ENCODE results near the gene NPAS3.
A peak's percentile ranks its signal among the peaks of the same experiment; 100 is the strongest.

NPAS3 gene

DNA sequence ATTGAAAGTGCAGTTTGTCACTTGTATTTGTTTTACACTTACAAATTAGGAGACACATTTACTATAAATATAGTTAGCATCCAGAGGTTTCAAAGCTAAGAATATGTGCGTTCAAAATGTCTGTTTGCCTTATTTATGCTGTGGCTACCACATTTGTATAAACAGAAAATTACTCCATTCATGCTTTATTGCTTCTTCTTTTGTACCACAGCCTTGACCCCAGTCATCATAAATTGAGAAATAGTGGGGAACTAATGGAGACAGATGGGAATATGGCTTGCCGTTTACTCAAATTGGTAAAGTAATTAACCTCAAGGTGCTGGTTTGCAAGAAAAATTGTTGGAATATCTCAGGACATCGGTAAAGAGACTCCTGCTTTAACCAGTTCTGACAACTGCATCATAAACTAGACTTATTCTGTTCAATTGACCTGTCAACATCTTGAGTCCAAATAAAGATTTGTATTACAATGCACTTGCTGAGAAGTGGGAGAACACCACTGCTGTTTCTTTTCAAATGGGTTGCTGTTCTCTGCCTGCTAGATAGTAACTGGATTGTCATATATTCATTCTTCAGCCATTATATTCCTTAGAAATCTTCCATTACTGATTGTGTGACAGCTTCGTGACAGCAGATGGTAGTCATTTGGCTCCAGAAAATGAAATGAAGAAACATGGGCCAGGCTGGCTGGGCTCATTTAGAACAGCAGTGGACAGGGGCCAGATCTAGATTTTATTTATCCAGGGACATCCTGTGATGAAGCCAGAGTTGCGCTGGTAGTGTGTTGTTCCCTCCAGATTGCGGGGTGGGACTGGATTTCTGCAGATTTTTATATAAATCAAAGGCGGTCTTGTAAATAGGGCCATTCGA lies 657.8 kb downstream of the NPAS3 start:
- no peak for DNase-seq

DNA sequence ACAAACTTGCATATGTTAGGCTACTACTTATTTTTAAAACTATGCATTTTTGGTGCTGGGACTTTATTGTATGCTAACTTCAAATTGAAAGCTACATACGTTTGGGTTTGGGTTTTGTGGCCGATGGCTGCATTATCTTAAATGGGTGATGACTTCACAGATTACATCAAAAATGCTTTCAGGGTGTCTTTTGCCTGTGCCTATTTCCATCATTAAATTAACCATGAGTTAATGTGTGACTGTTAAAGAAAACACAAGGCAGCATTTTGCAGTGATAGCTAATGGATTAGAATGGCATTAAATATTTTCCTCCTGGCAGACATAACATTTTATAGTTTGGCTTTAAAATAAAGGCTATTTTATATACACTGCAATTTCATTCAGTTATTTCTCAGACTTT lies 659.9 kb downstream of the NPAS3 start:
- DNase-seq: no peak

DNA sequence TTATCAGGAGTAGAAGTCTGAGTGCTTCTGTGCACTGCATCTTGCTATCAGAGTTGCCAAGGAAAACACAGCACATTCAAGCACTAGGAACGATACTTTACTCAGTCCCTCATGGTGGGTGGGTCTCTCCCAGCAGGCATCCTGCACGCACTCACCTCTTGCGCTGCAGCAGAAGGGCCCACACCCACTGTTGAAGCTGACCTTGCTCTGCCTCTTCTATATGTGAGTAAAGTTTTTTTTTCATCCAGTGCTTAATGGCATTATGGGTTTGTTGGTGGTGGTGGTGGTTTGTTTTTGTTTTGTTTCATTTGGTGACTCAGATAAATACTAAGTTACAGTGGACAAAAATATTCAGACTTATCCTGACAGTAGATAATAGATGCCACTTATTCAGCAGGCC lies 663.7 kb downstream of the NPAS3 start:
- DNase-seq: no peak

DNA sequence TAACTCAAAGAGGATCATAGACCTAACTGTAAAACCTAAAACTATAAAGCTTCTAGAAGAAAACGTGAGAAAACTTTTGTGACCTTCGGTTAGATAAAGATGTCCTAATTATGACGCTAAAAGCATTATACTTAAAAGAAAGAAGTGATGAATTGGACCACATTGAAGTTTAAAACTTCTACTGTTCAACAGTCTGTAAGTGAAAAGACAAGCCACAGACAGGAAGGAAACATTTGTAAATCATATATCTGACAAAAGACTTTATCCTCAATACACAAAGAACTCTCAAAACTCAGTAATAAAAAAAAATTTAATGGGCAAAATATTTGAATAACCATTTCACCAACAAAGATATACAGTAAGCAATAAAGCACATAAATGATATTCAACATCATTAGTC lies 667.9 kb downstream of the NPAS3 start:
- no peak for DNase-seq

DNA sequence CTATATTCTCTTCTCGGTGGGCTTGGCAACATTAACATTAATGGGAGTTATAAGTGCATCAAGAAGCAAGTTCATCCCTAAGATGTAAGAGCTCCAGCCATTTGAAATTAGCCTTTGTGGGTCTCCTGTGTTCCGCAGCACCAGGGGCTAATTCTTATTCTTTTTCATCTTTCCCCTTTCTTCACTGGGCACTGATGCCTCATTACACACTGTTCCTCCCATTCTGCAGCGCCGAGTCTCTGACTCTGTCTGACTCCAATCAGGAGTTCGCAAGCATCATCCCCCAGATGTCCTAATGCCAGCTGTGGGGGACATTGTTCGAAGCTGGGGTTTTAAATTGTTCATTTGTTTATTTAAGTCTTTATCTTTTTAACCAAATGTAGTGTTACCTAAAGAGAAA lies 670.9 kb downstream of the NPAS3 start:
- DNase-seq: no peak

DNA sequence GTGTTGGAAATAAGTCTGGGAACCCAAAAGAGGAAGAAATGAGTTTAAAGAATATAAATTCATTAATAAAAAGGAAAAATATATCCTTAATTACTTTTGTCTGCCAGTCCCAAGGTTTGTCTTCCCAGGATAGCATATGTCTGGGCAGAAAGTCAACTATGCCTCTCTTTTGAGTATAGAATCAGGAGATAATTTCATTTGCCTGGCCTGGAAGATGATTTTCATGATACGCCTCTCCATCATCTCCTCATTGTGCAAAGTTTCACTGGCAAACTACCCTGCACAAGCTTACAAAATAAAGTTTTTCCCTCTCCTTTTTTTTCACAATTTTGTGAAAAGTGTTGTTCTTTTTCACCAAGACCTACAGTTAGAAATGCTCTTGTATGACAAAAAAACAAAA lies 671.4 kb downstream of the NPAS3 start:
- no peak for DNase-seq

DNA sequence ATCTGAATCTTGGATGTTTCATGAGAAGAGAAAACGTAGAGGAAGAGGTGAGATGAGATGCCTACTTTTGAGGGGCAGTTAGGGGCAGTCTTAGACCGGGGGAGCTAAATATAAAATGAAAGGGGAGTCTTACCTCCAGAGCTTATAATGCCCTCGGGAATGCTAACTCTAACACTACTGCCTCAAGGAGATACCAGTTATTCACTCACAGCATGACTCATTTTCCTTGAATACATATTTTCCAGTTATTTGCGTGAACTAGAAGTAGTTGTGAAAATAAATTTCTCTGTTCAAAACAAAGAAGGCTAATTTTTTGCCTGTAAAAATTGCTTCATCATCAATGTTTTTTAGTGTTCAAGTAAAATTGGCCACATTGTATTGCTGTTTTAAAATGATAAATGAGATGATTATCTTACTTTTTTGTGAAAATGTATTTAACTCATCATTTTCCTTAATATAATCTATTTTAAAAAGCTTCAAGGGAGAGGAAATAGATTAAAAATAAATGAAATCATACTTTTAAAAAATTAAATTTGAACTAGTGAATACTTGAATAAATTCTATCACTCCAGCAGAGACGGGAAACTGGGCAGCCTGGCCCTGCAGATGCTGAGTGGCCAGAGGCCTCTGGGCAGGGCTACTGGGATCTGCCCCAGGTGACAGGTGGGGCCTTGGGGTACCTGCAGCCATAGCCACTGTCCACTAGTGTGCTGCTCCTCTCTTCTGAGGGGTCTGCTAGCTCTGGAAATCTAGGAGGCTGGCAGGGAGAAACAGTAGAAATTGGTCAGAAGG lies 672.9 kb downstream of the NPAS3 start:
- DNase-seq: no peak

DNA sequence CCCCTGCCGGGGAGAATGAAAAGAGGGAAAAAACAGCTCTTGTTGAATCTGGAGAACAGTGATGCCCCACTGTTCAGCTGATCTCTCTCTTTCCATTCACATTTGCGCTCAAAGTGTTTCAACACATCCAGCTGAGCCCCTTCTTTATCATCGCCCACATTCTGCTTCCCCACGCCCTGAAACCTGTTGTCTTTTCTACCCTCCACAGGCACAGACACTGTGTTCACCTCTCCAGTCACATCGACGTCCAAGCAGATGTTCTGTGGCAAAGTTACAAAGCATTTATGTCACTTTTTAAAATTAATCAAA lies 673.5 kb downstream of the NPAS3 start:
- DNase-seq: no peak

DNA sequence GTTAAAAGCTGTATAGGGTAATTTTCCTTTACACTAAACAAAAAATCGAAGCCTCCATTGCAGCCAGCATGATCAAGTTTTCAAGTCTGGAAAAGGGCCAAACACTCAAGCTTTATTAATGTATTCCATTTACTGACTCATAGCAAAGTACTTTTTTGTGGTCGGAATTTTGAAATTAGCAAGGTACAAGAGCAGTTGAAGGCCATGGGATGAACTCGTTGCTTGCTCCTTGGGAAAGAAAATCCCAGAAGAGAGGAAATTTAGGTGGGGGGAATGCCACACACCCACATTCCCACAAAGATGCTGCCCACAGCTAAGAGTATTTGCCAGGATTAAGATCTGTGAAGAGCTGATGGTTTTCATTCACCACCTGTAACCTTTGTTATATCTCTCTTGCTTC lies 678.5 kb downstream of the NPAS3 start:
- DNase-seq: peak in 2 of 3 experiments; percentile 38 to 74

DNA sequence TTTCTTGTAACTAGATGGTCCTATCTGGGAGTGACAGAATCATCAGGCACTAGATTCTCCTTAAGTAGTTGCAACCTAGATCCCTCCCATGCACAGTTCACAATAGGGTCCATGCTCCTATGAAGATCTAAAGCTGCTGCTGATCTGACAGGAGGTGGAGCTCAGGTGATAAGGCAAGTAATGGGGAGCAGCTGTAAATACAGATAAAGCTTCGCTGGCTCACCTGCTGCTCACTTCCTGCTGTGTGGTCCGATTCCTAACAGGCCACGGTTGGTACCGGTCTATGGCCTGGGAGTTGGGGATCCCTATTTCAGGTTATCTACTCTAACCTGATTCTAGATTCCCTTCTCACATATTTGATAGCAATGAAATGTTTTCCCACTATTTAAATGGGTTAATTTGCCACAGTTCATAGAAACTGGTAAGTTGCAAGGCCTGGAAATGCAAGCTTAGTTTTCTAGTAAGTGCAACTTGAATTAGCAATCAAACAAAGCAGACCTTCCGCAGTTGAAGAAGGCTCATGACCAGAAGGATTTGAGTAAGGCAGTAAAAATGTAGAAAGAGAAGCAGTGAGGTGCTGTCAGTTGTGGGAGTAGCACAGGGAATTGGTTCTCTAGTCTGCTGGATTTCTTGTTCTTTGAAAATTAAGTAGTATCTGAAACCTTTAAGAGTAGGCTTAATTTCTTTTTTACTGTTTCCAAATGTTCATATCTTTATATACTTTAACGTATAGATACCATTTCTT lies 679.9 kb downstream of the NPAS3 start:
- DNase-seq: no peak

DNA sequence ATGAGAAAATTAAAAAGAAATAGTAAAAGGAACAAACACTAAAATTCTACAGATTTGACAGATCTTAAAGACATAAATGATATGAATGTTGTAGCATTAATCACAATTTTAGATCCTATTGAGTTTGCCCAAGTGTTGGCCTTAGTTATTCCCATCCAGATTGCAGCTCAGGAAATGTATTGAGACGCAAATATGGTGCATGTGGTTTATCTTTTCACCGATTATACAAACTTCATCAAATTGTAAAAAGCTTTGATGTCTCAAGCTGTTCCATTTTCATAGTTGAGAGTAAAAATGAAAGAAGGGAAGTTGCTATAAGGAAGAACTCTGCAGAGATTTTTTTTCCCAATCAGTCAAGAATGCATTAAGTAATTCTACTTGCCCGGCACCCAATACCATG lies 683.8 kb downstream of the NPAS3 start:
- DNase-seq: no peak

DNA sequence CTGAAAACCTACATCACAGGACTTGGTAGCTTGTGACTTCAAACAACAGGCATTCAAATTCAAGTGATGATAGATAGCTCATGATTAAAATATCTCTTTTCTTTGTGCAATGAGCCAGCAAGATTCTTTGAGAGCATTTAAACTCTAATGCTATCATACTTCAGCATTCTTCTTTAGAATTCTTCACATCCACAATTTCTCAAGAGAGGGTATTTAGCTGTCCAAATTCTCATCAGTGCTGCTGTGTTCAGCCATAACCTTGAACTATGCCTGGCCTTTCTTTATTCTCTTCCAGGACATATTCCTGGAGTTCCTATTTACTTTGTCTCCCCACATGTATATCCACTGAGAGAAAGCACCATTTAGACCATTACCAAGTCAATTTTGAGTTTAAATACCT lies 691.1 kb downstream of the NPAS3 start:
- no peak for DNase-seq

DNA sequence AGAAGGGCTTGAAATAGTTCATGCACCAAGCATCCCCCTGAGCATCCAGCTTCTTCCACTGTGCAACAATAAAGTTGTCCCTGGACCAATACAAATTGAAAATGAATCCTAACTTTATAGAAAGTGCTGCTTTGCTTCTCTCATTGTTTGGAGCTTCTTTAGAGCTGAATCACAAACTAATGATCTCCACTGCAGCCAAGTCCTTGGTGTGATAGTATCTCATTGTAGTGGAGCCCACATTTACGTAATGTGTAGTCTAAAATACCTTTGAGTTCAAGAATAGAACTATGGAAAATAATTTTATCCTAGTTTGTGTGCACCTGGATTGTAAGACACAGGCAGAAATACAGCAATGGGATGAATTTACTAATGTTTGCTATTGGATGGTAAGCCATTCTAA lies 692.3 kb downstream of the NPAS3 start:
- DNase-seq: no peak

DNA sequence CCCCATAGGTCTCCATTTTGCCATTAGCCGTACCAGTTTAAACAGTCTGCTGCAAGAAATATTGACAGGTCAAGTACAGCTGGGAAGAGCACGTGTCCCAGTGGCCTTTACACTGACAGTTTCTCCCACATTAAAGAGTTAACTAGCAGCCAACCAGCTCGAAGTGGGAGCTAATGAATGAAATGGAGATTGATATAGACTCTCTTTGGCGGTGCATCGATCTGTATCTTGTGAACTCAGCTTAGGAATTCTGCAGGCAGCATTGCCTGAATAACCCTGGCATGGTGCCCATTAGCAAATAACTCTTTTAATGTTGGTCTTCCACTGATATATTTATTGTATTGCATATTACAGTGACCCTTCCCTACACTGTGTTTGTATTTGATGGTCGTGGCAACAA lies 692.8 kb downstream of the NPAS3 start:
- peak in 1 of 3 experiments; percentile 42 for DNase-seq

DNA sequence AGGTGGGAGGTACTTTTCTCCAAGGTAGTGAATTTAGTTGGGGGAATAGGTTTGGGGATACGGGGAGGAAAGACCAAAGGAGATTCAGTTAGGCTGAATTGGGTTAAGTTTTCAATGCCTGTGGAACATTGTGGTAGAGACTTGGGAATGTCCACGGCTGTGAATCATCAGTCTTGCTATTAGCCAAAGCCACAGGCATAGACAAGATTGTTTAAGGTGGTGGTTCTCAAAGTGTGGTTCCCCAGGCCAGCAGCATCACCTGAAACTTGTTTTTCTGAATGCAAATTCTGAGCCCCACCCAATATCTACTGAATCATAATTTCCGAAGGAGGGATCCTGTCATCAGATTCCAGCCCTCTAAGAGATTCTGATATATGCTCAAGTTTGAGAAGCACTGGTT lies 696.0 kb downstream of the NPAS3 start:
- DNase-seq: no peak

DNA sequence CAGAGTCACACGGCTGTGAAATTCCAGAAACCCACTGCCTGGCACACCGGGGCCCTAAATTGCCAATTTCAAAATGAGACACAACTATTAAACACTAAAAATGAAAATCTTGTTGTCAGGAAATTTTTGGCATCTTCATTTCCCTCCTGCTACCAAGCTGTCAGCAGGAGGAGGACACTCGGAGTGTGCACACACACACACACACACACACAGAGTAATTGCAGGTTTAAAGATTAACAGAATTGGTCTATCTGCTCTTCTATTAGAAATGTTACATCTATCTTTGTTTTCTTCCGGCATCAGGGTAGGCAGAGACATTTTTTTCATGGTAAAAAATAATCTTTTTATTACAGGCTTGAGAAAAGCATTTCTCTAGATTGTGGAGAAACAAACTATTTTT lies 698.0 kb downstream of the NPAS3 start:
- no peak for DNase-seq

DNA sequence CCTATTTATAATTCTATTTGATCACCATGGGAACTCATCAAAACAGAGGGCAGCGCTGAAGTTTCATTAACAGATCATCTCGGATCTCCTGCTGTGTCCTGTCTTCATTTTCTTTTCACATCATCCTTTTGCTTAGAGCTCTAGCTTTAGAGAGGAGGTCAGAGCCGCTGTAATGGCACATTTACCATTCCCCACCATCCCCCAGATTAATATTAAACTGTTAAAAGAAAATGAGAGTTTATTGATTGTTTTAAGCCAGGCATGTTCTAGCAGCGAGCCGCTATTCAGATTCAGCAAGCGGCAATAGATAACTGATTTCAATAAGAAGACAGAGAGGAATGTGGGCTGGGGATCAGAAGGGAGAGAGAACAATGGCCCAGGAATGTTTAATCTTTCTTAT lies 703.4 kb downstream of the NPAS3 start:
- no peak for DNase-seq

DNA sequence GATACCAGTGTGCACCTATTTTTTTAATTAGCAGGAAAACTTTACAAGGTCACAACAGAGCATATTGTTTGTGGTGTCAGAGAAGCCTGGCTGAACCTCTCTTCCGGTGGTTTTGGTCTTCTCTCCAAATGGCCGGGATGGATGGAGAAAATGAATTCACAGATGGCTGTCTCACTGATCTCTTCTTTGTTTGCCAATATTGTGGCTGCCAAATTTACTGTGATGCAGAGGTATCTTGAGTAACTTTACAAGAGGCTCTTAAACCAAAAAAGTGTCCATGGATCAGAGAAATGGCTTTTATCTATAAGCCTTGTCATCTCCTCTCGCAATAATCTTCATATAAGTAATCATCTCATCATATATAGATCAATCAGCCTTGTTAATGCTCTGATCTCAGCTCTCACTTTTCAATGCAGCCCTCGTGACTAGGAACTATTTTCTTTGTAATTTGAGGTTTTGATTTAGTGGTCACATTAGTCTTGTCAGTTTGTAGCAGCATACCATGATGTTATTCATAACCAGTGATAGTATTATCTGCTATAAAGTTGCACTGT lies 704.1 kb downstream of the NPAS3 start:
- no peak for DNase-seq

DNA sequence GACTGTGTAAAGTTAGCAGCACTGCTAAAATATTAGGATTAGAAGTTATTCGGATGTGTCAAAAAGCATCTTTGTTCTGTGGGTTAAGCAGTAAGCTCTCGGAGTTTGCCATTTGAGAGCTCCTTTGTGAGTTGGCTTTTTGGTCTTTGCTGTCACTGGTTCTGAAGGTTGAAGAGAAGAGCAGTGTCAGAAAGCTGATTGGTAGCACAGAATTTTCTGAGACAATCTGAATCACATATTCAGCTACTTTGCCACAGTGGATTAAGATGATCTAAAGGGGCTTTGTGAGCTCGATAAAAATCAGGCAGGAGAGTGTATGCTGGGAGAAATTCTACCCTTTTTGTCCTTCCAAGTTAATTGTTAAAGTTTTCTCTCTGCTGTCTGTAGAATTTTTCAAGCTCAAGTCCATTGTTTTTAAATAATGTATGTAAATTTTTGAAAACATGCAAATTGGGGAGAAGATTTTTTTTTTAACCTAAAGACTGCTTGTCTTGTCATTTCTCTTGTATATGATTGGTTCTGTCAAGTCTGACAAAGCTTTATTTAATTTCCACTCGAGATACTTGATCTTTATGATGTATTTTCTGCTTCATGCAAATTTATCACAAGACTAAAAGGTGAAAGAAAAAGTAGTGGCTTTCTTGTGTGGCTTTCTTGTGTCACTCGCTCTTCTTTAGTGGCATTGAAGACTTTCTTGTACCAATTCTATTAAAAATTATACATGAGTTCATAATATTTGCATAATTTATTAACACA lies 704.9 kb downstream of the NPAS3 start:
- DNase-seq: no peak

DNA sequence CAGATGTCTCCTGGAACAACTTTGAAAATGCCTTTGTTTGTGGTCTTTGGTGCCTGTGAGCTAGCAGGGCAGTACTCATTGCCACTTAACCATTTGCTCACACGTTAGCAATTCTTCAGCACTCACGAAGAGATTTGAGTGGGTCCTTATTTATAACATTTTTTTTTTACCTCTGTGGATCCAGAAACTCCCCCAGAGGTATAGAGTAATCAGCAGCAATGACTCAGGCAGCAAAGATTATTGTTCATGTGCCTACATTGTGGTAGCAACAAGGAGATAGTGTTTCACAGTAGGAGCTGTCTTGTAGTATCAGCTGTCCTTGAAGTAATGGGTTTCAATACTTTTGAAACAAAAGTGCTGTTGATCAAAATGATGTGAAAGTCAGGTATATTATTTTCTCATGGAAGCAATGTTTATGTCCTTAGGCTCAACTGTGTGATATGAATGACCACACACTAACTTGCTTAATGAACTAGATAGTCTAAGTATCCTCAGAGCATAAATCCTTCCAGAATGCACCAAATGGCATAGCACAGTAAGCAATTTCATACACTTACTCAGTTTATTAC lies 708.1 kb downstream of the NPAS3 start:
- no peak for DNase-seq

DNA sequence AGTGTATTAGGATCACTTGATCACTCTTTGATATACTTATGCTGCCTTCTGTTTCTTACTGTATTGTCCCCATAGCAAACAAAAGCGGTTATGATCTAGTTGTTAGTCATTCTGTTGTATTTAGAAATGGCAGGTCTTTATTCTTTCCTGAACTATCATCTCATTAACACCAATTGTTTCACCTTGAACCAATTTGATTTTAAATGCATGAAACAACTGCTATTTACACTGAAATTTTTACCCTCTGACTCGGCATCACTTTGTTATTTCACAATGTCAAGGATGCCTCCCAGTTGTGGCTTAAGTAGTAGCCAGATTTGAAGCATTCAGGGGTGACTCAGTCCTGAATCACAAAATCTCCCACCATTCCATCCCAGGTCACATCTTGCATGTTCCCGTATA lies 708.7 kb downstream of the NPAS3 start:
- no peak for DNase-seq

DNA sequence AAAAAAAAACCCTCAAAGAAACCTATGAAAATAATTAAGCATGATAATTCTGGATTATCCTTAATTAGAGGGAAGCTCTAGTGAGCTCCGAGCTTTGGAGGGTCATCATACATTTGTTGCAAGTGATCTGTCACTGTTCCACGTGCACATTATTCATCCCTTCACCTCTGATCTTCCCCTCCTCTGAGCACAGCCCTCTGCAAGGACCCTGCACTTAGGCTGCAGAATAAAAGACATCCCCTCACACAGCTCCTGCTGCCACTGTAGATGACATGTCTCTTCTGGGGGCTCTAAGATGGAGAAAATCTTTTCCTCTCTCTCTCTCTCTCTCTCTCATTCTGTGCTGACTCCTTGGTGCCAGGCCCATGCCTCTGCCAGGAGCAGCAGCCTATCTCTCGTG lies 711.8 kb downstream of the NPAS3 start:
- no peak for DNase-seq
